Measurements from ENCODE around the gene SLA2. TPM values are rescaled to one million over a fixed set of nuclear protein-coding genes. Genes with fewer than 3 reads are reported as not detected.
"Not testable (repeated sequence)": the region's sequence is repeated elsewhere in the genome, so short reads cannot be mapped to it uniquely, and the experiment has no call there.

Gene SLA2
- total and polyA plus RNA-seq, 2 donors (not counting 1 experiment from before 2014, with no cell fraction given): not detected

DNA sequence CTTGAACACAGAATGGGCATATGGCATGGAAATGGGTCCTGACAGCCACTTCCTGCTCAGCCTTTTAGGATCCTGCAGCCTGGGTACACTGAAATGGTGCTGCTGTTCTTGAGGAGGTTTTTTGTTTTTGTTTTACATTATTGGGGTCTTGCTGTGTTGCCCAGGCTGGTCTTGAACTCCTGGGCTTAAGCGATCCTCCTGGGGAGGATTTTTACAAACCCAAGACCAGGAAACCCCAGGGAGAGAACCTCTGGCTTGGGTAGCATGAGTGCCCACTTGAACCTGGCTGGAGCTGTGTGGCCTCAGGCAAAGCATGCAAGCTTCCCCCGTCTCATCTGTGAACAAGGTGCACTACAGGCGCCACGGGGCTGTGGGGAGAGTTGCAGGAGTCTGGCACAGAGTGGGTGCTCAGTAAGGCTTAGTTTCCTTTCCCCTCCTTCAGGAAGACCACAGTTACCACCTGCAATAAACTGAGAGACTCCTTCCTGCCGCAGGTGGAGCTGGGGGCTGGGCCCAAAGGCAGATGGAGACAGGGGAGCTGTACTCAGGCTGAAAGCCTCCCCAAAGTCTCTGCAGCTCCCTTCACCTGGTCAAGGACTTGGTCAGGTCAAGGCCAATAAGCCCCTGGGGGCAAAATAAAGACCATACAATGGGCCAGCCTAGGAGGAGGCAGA, 1.8 kb downstream of the SLA2 start:
- Histone ChIP-seq H3K9me3 (ENCODE audit: control insufficient read depth, insufficient read depth, low read depth, low read length) (no peaks in the 10 kb centered on the region), H3K4me1 (ENCODE audit: control insufficient read depth, extremely low read depth, insufficient read depth, low read length) (no peaks in the 10 kb centered on the region), H4K20me1 (ENCODE audit: control insufficient read depth, extremely low read depth, insufficient read depth, low read length) (no peaks in the 10 kb centered on the region), H3K9ac (ENCODE audit: insufficient read depth, low read length) (no peak overlapping the region), H3K79me2 (ENCODE audit: control insufficient read depth, insufficient read depth, low read length) (no peaks in the 10 kb centered on the region), H3K27me3 (ENCODE audit: control insufficient read depth, insufficient read depth, low read length) (no peaks in the 10 kb centered on the region), H3K4me2 (ENCODE audit: extremely low read depth, insufficient read depth, low read length) (no peak overlapping the region), H3K36me3 (ENCODE audit: control insufficient read depth, insufficient read depth, low read length) (no peaks in the 10 kb centered on the region), H2AFZ (ENCODE audit: low read length) (no peak overlapping the region), H3K27ac (ENCODE audit: insufficient read depth, low read length) (no peak overlapping the region), H3K4me3 (replicated peaks in 1 of 4; ENCODE audit: control extremely low read depth in 1 of 4, insufficient read depth in 1 of 4, low read depth in 3 of 4, low read length in 4 of 4) (no peak overlapping the region)
- DNase-seq (ENCODE audit: low read depth in 2 of 2): no peak
- TF ChIP-seq, protein P1, sequence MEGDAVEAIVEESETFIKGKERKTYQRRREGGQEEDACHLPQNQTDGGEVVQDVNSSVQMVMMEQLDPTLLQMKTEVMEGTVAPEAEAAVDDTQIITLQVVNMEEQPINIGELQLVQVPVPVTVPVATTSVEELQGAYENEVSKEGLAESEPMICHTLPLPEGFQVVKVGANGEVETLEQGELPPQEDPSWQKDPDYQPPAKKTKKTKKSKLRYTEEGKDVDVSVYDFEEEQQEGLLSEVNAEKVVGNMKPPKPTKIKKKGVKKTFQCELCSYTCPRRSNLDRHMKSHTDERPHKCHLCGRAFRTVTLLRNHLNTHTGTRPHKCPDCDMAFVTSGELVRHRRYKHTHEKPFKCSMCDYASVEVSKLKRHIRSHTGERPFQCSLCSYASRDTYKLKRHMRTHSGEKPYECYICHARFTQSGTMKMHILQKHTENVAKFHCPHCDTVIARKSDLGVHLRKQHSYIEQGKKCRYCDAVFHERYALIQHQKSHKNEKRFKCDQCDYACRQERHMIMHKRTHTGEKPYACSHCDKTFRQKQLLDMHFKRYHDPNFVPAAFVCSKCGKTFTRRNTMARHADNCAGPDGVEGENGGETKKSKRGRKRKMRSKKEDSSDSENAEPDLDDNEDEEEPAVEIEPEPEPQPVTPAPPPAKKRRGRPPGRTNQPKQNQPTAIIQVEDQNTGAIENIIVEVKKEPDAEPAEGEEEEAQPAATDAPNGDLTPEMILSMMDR (conservative IDR thresholded peaks at IDR 0.05 in 1 of 2, IDR thresholded peaks at IDR 0.05 in 1 of 2; ENCODE audit: low read depth in 1 of 2, low read length in 2 of 2): no peak
- no peak for TF ChIP-seq EZH2 (IDR thresholded peaks at IDR 0.05; ENCODE audit: low read length, missing control alignments)

DNA sequence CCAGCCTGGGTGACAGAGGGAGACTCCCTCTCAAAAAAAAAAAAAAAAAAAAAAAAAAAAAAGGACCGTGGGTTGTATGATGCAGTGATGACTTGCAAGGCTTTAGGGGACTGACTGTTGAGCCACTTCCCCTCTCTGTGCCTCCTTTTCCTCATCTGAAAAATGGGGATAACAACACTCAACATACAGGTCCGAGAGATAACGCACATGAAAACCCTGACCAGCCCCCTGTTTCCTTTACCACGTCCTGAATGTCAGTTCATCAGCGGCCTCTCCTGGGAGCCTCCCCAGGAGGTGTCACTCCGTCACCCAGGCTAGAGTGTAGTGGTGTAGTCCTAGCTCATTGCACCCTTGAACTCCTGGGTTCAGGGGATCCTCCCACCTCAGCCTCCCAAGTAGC, 3.9 kb downstream of the SLA2 start:
- H3K9me3 ChIP-seq (ENCODE audit: control insufficient read depth, insufficient read depth, low read depth, low read length): no peaks in the 10 kb centered on the region
- no peaks in the 10 kb centered on the region for H3K36me3 ChIP-seq (ENCODE audit: control insufficient read depth, insufficient read depth, low read length)
- H3K27me3 ChIP-seq (ENCODE audit: control insufficient read depth, insufficient read depth, low read length): no peaks in the 10 kb centered on the region
- H3K4me1 ChIP-seq (ENCODE audit: control insufficient read depth, extremely low read depth, insufficient read depth, low read length): no peaks in the 10 kb centered on the region
- TF ChIP-seq, protein P1 (conservative IDR thresholded peaks at IDR 0.05 in 1 of 2, IDR thresholded peaks at IDR 0.05 in 1 of 2; ENCODE audit: low read depth in 1 of 2, low read length in 2 of 2): no peak
- no peak for TF ChIP-seq EZH2 (IDR thresholded peaks at IDR 0.05; ENCODE audit: low read length, missing control alignments)
- H4K20me1 ChIP-seq (ENCODE audit: control insufficient read depth, extremely low read depth, insufficient read depth, low read length): no peaks in the 10 kb centered on the region
- no peak overlapping the region for H3K9ac ChIP-seq (ENCODE audit: insufficient read depth, low read length)
- no peak overlapping the region for H3K4me2 ChIP-seq (ENCODE audit: extremely low read depth, insufficient read depth, low read length)
- no peak overlapping the region for H3K27ac ChIP-seq (ENCODE audit: insufficient read depth, low read length)
- DNase-seq (ENCODE audit: low read depth in 2 of 2): no peak
- H3K79me2 ChIP-seq (ENCODE audit: control insufficient read depth, insufficient read depth, low read length): no peaks in the 10 kb centered on the region
- H2AFZ ChIP-seq (ENCODE audit: low read length): no peak overlapping the region
- H3K4me3 ChIP-seq (replicated peaks in 1 of 4; ENCODE audit: control extremely low read depth in 1 of 4, insufficient read depth in 1 of 4, low read depth in 3 of 4, low read length in 4 of 4): no peak overlapping the region

- Histone ChIP-seq H3K9ac (ENCODE audit: insufficient read depth, low read length) (no peak overlapping the region), H2AFZ (ENCODE audit: low read length) (no peak overlapping the region), H3K79me2 (ENCODE audit: control insufficient read depth, insufficient read depth, low read length) (no peaks in the 10 kb centered on the region), H3K27me3 (ENCODE audit: control insufficient read depth, insufficient read depth, low read length) (no peaks in the 10 kb centered on the region), H4K20me1 (ENCODE audit: control insufficient read depth, extremely low read depth, insufficient read depth, low read length) (no peaks in the 10 kb centered on the region), H3K4me2 (ENCODE audit: extremely low read depth, insufficient read depth, low read length) (no peak overlapping the region), H3K9me3 (ENCODE audit: control insufficient read depth, insufficient read depth, low read depth, low read length) (no peaks in the 10 kb centered on the region), H3K4me1 (ENCODE audit: control insufficient read depth, extremely low read depth, insufficient read depth, low read length) (no peaks in the 10 kb centered on the region), H3K36me3 (ENCODE audit: control insufficient read depth, insufficient read depth, low read length) (no peaks in the 10 kb centered on the region), H3K27ac (ENCODE audit: insufficient read depth, low read length) (no peak overlapping the region), H3K4me3 (replicated peaks in 1 of 4; ENCODE audit: control extremely low read depth in 1 of 4, insufficient read depth in 1 of 4, low read depth in 3 of 4, low read length in 4 of 4) (no peak overlapping the region)
- TF ChIP-seq, protein P1 (conservative IDR thresholded peaks at IDR 0.05 in 1 of 2, IDR thresholded peaks at IDR 0.05 in 1 of 2; ENCODE audit: low read depth in 1 of 2, low read length in 2 of 2): no peak
- TF ChIP-seq EZH2 (IDR thresholded peaks at IDR 0.05; ENCODE audit: low read length, missing control alignments): no peak
- DNase-seq (ENCODE audit: low read depth in 2 of 2): no peak
Observed at GRCh38 chr20:36641506-36641843, 4.5 kb downstream of the SLA2 start.

DNA sequence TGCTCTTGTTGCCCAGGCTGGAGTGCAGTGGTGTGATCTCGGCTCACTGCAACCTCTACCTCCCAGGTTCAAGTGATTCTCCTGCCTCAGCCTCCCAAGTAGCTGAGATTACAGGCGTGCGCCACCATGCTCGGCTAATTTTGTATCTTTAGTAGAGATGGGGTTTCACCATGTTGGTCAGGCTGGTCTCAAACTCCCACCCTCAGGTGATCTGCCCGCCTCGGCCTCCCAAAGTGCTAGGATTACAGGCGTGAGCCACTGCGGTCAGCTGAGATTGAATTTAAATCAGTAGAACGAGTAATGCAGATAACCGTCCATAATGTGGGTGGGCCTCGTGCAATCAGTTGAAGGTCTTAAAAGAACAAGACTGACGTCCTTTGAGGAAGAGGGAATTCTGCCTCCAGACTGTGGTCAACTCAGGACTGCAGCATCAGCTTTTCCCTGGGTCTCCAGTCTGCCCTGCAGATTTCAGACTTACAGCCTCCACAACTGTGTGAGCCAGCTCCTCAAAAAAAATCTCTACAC, 7.1 kb downstream of the SLA2 start:
- not testable (repeated sequence) for H3K4me2 ChIP-seq (ENCODE audit: extremely low read depth, insufficient read depth, low read length); H3K36me3 ChIP-seq (ENCODE audit: control insufficient read depth, insufficient read depth, low read length); H3K4me1 ChIP-seq (ENCODE audit: control insufficient read depth, extremely low read depth, insufficient read depth, low read length); H2AFZ ChIP-seq (ENCODE audit: low read length); H3K9me3 ChIP-seq (ENCODE audit: control insufficient read depth, insufficient read depth, low read depth, low read length); H3K9ac ChIP-seq (ENCODE audit: insufficient read depth, low read length); H3K27ac ChIP-seq (ENCODE audit: insufficient read depth, low read length); H3K27me3 ChIP-seq (ENCODE audit: control insufficient read depth, insufficient read depth, low read length); H4K20me1 ChIP-seq (ENCODE audit: control insufficient read depth, extremely low read depth, insufficient read depth, low read length); DNase-seq (ENCODE audit: low read depth in 2 of 2); H3K4me3 ChIP-seq (replicated peaks in 1 of 4; ENCODE audit: control extremely low read depth in 1 of 4, insufficient read depth in 1 of 4, low read depth in 3 of 4, low read length in 4 of 4); H3K79me2 ChIP-seq (ENCODE audit: control insufficient read depth, insufficient read depth, low read length)

Data from fibroblast of lung (primary cell).